ENCODE results near the gene FADS2. TPM values are rescaled to one million over a fixed set of nuclear protein-coding genes. Genes with fewer than 3 reads are reported as not detected.
A peak's percentile ranks its signal among the peaks of the same experiment; 100 is the strongest.

Gene FADS2
- total RNA-seq, 1 experiment from 2014 or later = 1,097 TPM

DNA sequence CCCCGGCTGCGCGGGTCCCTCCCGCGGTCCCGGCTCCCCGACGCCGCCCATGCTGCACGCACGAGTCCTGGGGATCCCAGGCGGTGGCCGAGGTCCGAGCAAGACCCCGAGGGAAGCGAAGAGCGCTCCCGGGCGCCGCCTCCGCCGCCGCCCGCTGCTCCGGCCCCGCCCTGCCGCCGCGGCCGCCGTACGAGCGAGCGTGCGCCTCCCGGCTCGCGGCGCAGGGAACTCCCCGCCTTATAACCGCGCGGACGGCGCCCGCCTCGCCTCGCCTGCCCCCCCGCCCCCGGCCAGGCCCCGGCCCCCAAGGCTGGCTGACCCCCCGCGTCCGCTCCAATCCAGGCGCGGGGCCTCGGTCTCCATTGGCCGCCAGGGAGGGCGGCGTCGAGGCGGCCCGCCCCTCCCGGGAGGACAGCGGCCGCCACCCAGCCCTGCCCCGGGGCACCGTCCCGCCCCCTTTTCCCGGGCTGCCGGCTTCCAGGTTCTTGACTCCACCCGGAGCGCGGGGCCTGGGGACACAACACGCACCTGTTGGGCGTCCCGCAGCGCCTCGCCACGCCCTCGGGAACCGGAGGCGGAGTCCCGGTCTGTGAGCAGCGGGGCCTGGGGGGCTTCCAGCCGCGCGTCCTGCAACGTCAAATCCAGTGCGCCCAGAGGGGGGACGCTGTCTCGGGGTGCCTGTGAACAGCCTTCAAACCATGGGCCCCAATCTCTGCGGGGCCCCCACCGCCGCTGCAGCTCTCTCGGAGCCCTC lies 63.4 kb downstream of the FADS2 start, which contains the start of gene FADS3:
FADS3 (minus strand) TSS at position 215 of the 754 bp plus-strand sequence; CDS start at position 51, 164 bp downstream.
- Histone ChIP-seq H3K36me3 (ENCODE audit: insufficient read depth, low read length, poor library complexity, severe bottlenecking) (no peaks in the 10 kb centered on the region), H3K27ac (ENCODE audit: low read depth, low read length, poor library complexity, severe bottlenecking) (peak within 1 kb of the TSS; percentile 66), H3K4me3 (ENCODE audit: low read depth, low read length, poor library complexity, severe bottlenecking) (peak within 1 kb of the TSS; percentile 80), H3K27me3 (replicated peaks; ENCODE audit: insufficient read depth, low read depth, low read length, poor library complexity) (no peaks in the 10 kb centered on the region), H3K4me1 (ENCODE audit: insufficient read depth, low read length, poor library complexity, severe bottlenecking) (peaks cover 6% of the 10 kb centered on the region), H3K9me3 (ENCODE audit: low read depth, low read length, poor library complexity, severe bottlenecking) (no peaks in the 10 kb centered on the region)
- ChIA-PET POLR2A (ENCODE audit: low non-redundant PET) (interaction anchor here (0.6 kb wide), 1 partner anchor 527 kb away, joined by 3 read pairs; the partner anchor contains the start of gene SCGB1A1), CTCF (no interaction called here)
- intact Hi-C loops (cut with micrococcal nuclease; ENCODE audit: unreplicated experiment) = no loop called here
- BruUV-seq (replicated peaks) = no TSS peak
- DNase-seq (ENCODE audit: low spot score) = peak; percentile 78
- TF ChIP-seq, protein P1, sequence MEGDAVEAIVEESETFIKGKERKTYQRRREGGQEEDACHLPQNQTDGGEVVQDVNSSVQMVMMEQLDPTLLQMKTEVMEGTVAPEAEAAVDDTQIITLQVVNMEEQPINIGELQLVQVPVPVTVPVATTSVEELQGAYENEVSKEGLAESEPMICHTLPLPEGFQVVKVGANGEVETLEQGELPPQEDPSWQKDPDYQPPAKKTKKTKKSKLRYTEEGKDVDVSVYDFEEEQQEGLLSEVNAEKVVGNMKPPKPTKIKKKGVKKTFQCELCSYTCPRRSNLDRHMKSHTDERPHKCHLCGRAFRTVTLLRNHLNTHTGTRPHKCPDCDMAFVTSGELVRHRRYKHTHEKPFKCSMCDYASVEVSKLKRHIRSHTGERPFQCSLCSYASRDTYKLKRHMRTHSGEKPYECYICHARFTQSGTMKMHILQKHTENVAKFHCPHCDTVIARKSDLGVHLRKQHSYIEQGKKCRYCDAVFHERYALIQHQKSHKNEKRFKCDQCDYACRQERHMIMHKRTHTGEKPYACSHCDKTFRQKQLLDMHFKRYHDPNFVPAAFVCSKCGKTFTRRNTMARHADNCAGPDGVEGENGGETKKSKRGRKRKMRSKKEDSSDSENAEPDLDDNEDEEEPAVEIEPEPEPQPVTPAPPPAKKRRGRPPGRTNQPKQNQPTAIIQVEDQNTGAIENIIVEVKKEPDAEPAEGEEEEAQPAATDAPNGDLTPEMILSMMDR (conservative IDR thresholded peaks at IDR 0.05; ENCODE audit: low read depth, low read length) = no peak
- TF ChIP-seq EZH2 (IDR thresholded peaks at IDR 0.05; ENCODE audit: borderline replicate concordance, low read depth, low read length, poor library complexity, severe bottlenecking) = no peak

DNA sequence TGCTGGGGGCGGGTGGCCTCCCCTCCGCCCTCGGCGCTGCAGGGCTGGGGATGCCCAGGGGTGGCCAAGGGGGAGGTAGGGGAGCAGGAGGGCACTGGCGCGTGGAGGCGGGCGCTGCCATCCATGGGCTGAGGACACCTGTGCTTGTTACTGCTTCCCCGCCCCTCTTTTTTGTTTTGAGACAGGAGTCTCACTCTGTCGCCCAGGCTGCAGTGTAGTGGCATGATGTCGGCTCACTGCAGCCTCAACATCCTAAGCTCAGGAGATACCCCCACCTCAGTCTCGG lies 63.9 kb downstream of the FADS2 start:
- Histone ChIP-seq H3K27me3 (replicated peaks; ENCODE audit: insufficient read depth, low read depth, low read length, poor library complexity) (no peaks in the 10 kb centered on the region), H3K9me3 (ENCODE audit: low read depth, low read length, poor library complexity, severe bottlenecking) (no peaks in the 10 kb centered on the region), H3K4me1 (ENCODE audit: insufficient read depth, low read length, poor library complexity, severe bottlenecking) (peaks cover 6% of the 10 kb centered on the region), H3K4me3 (ENCODE audit: low read depth, low read length, poor library complexity, severe bottlenecking) (peak overlapping the region; percentile 80), H3K27ac (ENCODE audit: low read depth, low read length, poor library complexity, severe bottlenecking) (no peak overlapping the region), H3K36me3 (ENCODE audit: insufficient read depth, low read length, poor library complexity, severe bottlenecking) (no peaks in the 10 kb centered on the region)
- no TSS peak for BruUV-seq (replicated peaks)
- ChIA-PET CTCF (no interaction called here), POLR2A (ENCODE audit: low non-redundant PET) (no interaction called here)
- DNase-seq (ENCODE audit: low spot score) = no peak
- TF ChIP-seq, protein P1 (conservative IDR thresholded peaks at IDR 0.05; ENCODE audit: low read depth, low read length) = no peak
- TF ChIP-seq EZH2 (IDR thresholded peaks at IDR 0.05; ENCODE audit: borderline replicate concordance, low read depth, low read length, poor library complexity, severe bottlenecking) = no peak
- intact Hi-C loops (cut with micrococcal nuclease; ENCODE audit: unreplicated experiment) = no loop called here

DNA sequence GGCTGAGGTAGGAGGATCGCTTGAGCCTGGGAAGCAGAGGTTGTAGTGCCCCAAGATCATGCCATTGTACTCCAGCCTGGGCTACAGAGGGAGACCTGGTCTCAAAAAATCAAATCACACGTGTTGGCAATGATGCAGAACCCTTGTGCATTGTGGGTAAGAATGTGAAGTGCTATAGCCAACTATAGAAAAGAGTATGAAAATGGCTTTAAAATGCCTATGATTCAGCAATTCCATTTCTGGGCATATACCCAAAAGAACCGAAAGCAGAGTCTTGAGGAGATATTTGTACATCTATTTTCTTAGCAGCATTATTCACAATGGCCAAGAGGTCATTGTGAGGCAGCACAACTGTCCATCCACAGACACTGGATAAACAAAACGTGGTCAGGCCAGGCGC lies 65.9 kb downstream of the FADS2 start:
- Histone ChIP-seq H3K36me3 (ENCODE audit: insufficient read depth, low read length, poor library complexity, severe bottlenecking) (no peaks in the 10 kb centered on the region), H3K9me3 (ENCODE audit: low read depth, low read length, poor library complexity, severe bottlenecking) (no peaks in the 10 kb centered on the region), H3K27me3 (replicated peaks; ENCODE audit: insufficient read depth, low read depth, low read length, poor library complexity) (no peaks in the 10 kb centered on the region), H3K4me3 (ENCODE audit: low read depth, low read length, poor library complexity, severe bottlenecking) (no peak overlapping the region), H3K27ac (ENCODE audit: low read depth, low read length, poor library complexity, severe bottlenecking) (no peak overlapping the region), H3K4me1 (ENCODE audit: insufficient read depth, low read length, poor library complexity, severe bottlenecking) (peaks cover 12% of the 10 kb centered on the region)
- intact Hi-C loops (cut with micrococcal nuclease; ENCODE audit: unreplicated experiment) = no loop called here
- TF ChIP-seq, protein P1 (conservative IDR thresholded peaks at IDR 0.05; ENCODE audit: low read depth, low read length) = no peak
- TF ChIP-seq EZH2 (IDR thresholded peaks at IDR 0.05; ENCODE audit: borderline replicate concordance, low read depth, low read length, poor library complexity, severe bottlenecking) = no peak
- CTCF ChIA-PET = no interaction called here
- DNase-seq (ENCODE audit: low spot score) = peak; percentile 46
- POLR2A ChIA-PET (ENCODE audit: low non-redundant PET) = no interaction called here
- no TSS peak for BruUV-seq (replicated peaks)

All from A673 (cell line).